NOMO-1 treated with DMSO at 0.1 percent for 48 hours (cell line): ENCODE data around the gene PPIH.
A peak's percentile ranks its signal among the peaks of the same experiment; 100 is the strongest.
"Not testable (repeated sequence)": the region's sequence is repeated elsewhere in the genome, so short reads cannot be mapped to it uniquely, and the experiment has no call there.

Experiments
- DNase-seq: peaks from one replicate; lab custom pipeline; 2025; ENCODE audit not compliant: unreplicated experiment; lab: John Stamatoyannopoulos, UW

PPIH gene

DNA sequence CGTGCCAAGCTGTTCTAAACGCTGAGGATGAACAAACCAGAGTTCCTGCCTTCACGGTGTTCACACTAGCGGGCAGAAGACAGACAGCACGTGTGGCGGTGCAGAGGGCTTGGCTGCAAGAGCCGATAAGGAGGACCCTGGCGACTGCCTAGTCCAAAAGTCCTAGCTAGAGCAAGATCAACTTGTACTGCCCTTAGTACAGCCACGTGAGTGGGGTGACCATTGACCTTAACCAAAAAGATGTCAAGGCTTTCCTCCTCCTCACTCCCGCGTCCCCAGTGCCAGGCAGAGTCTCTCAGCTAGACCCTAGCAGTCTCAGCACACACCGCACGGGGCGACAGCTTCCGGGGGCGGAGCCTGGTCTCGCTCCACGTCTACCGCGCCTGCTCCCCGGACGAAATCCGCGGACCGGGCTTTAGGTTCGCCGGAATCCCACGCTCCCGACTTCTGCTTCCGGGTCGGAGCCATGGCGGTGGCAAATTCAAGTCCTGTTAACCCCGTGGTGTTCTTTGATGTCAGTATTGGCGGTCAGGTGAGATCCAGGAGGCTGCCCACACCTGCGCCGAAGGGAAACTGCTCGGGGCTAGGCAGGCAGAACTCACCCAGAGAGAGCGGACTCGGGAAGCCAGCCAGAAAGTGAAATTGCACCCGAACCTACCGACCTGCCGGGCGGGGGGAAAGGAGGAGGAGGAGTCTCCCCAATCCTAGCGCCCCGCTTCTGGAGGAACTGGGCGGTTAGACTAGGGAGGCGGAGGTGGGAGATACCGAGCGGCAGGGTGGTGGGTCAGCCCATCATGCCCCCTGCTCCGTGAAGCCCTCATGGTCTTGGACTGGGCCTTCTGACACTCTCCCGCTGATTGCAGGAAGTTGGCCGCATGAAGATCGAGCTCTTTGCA lies at the start of gene PPIH:
TSS of gene PPIH (plus strand) at position 443 of the 896 bp plus-strand sequence. CDS start at position 467, 24 bp downstream.
- DNase-seq, result peak; percentile 93

DNA sequence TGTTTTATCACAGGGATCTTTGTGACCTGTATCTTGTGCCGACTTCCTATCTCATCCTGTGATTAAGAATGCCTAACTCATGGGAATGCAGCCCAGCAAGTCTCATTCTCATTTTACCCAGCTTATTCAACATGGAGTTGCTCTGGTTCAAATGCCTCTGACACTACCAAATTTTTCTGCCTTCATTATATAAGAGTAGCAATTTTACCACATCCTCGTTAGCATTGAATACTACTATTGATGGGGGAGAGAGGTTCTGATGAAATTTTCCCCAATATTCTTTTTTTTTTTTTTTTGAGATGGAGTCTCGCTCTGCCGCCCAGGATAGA lies 44.5 kb upstream of the PPIH start:
- no peak for DNase-seq

DNA sequence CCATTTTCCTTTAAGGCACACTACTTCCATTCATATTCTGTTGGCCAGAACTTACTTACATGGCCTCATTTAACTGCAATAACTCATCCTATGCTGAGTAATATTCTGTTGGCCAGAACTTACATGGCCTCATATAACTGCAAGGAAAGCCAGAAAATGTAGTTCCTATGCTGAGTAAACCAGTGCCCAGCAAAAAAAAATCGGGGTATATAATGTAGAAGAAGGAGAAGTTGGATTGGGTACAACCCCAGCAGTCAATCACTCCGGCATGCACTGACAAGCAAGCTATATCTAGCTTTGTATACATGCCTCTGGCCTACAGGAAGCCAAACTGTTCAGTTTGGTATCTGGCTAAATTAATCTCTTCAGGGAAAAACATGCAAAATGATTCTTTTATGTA lies 39.4 kb upstream of the PPIH start:
- no peak for DNase-seq

DNA sequence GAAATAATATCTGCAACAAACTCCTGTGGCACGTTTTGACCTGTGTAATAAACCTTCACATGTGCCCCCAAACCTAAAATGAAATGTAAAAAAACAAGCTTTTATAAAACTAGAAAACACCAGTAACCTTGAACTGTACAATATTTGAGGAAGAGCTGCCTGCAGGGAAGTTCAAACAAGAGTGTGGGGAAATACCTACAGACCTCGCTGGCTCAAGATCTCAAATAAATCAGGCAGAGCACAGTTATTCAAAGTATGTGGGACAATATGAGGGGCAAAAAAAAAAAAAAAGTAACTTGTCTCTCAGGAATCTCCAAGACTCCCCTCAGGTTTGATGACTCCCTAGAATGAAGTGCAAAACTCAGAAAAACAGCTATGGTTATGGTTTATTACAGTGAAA lies 37.9 kb upstream of the PPIH start:
- no peak for DNase-seq

DNA sequence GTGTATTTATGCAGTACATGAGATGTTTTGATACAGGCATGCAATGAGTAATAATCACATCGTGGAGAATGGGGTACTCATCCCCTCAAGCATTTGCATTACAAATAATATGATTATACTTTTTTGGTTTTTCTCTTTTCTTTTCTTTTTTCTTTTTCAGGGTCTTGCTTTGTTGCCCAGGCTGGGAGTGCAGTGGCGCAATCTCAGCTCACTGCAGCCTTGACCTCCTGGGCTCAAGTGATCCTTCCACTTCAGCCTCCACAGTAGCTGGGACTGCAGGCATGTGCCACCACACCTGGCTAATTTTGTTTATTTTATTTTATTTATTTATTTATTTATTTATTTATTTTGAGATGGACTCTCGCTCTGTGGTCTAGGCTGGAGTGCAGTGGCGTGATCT lies 37.0 kb upstream of the PPIH start:
- DNase-seq, result not testable (repeated sequence)

DNA sequence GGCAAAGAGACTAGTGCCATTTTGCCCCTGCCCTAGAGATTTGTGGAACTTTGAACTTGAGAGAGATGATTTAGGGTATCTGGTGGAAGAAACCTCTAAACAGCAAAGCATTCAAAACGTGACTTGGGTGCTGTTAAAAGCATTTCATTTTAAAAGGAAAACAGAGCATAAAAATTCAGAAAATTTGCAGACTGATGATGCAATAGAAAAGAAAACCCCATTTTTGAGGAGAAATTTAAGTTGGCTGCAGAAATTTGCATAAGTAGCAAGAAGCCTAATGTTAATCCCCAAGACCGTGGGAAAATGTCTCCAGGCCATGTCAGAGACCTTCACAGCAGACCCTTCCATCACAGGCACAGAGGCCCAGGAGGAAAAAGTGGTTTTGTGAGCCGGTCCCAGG lies 31.0 kb upstream of the PPIH start:
- not testable (repeated sequence) for DNase-seq

DNA sequence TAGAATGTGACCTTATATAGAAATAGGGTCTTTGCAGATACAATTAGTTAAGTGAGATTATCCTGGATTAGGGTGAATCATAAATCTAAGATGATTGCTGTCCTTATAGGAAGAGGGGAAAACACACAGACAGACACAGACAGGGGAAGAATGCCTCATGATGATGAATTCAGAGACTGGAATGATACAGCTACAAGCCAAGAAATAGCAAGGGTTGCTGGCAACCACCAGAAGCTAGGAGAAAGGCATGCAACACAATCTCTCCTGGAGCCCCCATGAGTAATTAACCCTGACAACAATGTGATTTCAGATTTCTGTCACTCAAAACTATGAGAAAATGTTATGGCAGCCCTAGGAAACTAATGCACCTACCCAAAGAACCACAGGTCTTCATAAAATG lies 19.1 kb upstream of the PPIH start:
- no peak for DNase-seq

DNA sequence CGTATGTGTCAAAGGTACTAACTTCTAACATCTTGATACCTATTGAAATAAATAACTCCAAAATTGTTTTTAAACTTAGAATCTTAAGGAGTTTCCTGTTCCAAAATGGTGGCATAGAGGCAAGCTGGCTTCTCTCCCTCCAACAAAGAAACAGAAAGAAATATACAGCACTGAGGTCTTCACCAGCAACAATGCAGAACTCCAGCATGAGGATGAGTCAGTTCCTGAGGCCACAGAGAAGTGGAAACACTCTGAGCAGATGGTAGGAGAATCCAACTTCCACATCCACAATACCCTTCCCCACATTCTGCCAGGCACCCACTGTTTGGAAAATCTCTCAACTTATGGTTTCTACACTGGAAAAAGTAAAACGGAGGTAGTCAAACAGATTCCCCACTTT lies 12.2 kb upstream of the PPIH start:
- no peak for DNase-seq

DNA sequence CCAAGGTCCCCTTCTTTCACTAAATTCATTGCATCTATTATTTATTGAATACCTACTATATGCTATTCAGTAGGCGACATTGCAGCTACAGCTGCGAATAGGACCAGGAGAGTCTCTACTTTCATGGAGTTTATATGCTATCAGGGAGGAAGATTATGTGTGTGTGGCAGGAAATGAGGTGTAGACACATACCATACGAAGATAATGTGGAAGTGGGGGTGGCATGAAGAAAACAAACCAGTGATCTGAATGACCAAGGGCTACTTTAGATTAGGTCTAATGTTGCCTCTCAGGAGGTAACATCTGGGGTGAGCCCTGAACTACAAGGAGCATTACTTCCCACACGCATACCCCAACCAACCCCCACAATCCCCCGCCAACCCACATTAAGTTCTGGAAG lies 1.0 kb upstream of the PPIH start:
- no peak for DNase-seq

DNA sequence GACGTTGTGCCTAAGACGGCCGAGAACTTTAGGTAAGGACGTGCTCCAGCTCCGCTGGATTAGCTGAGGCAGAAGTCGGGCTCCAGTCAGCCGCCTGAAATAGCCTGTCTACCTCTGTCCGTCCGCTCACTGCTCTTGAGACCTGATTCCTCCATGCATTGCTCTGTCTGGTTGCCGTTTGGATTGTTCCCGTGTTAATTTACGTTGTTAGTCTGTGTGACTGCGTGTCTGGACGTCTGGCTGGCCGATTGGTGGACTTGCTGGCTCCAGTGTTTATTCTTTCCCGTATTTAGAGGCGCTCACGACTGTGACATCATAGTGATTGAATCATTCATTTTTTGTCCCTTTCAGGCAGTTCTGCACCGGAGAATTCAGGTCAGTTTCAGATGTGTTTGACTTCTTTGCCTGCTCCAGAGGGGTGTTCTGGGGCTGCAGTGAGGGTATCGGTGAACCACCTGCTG lies 684 bp downstream of the PPIH start:
- no peak for DNase-seq

DNA sequence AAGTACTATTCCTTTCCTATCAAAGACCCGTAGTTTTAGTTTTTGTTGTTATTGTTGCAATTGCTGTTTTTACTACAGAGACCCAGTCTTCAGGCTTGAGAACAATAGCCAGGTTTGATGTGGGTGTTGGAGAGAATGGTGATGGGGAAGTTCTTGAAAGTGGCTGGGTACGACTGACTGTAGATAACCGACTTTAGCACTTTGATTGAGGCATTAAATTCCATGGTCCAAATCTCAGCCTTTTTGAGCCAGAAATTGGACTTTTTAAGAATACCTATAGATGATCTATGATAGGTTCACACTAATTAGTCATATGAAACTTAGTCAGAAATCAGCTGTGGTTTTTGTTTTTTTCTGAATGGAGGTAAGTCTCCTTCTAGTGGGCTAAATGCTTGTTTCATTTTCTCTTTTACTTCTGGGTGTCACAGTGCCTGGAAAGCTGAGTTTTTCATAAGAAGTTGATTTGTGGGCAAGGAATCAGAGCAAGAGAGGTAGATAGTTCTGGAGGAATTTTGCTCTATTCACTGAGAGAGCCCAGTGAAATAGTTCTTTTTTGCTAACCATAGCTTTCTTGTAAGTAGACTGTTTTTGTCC lies 2.8 kb downstream of the PPIH start:
- DNase-seq, result no peak

DNA sequence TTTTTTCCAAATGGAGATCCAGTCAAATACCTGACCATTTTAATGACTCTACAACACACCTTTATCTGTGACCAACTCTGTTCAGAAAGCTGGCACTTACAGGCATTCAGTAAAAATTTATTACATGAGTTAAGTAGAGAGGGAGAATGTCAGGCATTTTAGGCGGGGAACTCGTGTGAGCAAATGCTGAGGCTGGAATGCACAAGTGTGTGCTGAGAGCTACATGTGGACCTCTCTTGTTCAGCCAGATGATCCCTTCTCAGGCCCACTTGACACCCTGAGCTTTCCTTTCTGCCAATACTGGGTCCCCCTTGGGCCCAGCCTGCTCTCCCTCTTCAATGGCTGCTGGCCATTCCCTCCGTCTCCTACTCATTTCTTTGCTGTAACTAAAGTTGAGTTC lies 11.7 kb downstream of the PPIH start:
- no peak for DNase-seq

DNA sequence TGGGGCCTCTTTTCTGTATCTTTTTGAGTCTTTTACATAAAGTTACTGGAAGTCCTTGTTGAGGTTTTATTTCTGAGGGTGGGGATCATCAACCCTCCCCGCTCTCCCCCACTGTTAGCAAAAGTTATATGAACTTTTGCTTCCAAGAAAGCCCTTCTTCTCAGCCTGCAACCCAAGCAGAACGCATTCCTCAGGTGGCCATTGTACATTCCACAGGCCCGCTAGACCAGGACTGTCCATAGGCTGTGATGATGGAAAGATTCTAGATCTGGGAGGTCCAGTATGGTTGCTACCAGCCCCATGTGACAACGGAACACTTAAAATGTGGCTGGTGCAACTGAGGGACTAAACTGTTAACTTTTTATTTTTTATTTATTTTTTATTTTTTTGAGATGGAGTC lies 12.2 kb downstream of the PPIH start:
- DNase-seq, result no peak

DNA sequence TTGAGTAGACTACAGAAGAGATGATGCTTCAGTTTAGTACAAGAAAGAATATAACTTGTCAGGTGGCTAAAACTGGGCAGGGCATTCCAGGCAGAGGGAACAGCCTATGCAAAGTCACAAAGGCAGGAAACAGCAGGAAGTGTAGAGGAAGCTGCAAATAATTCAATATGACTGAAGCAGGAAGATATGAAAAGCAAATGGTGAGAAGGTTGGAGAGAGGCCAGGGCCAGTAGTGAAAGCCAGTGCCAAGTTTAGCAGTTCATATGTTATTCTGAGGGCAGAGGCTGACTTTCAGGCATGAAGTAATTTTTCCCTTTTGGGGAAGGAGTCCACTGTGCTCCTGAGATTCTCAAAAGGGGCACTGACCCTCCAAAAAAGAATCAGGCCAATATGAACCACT lies 16.0 kb downstream of the PPIH start:
- no peak for DNase-seq

DNA sequence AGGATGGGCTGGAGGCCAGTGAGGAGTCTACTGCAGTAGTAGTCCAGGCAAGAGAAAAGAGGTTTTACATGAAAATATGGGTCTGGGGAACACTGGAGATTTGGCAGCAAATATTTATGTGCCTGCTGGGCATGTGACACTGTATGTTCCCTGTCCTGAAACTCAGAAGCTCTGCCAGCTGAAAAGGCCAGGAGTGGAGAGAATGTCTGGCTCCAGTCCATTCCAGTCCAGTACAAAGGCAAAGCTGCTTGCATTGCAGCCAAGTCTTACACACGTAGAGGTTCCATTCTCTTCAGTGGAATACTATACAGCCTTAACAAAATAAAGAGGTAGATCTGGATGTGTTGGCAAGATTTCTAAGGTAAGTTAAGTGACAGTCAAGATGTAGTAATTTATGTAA lies 16.5 kb downstream of the PPIH start:
- no peak for DNase-seq

DNA sequence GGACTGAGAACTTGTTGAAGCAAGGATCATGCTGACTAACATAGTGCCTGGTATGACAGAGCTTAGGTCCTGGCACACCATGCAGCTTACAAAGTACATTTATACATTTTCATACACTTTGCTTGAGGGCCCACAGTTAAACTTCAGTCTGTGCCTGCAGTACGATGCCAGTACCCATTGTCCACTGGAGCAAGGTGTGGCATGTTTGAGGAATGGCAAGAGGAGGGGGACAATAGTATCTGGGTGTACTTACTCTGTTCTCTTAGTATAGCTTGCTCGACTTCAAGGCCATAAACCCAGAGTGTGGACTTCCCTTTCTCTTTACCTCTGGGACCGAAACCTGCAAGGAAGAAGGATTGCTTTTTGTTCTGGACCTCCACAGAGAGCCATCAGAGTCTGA lies 17.2 kb downstream of the PPIH start:
- DNase-seq, result no peak

DNA sequence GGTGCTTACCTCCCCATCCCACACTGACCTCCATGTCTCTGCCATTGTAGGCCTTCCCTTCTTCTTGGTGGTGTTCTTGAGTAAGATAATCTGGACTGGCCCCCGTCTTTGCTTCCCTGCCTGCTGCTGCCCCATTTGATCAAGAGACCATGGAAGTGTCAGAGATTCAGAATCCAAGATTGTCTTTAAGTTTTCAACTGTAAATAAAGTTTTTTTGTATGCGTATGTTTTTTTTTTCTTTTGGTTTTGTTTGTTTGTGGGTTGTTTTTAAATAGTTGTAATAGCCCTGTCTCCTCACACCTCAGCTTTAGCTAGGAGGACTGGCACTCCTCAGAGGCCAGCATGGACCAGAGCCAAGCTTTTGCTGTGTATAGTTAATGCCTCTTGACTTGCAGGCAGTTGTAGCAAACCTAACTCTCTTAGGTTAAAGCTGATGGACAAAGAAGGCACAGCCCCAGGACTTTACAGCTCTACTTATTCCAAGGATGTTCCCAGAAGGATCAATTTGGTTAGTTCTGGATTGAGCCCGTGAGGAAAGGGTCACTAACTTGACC lies 18.4 kb downstream of the PPIH start:
- DNase-seq, result no peak

DNA sequence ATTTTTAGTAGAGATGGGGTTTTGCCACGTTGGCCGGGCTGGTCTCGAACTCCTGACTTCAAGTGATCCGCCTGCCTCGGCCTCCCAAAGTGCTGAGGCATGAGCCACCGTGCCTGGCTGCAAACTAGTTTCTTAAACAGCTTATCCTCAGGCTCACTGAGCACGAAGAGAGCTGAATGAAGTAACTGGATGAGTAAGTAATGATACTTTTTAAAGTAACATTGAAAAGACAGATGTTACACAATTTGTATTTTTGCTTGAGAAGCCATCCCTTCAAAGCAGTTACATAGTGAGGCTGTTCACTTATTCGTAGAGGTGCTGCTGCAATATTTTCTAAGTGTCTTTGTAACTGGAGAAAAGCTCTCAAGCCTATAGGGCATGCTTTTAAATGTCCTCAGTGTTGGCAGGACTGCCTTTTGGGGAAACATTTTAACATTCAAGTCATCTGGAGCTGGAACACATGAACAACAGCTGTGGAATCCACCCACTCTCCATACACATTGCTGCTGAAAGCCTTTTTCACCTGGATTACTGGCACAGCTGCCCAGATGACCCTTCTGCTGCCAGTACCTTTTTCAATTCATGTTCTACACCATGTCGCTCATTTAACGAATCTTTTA lies 21.3 kb downstream of the PPIH start:
- no peak for DNase-seq

DNA sequence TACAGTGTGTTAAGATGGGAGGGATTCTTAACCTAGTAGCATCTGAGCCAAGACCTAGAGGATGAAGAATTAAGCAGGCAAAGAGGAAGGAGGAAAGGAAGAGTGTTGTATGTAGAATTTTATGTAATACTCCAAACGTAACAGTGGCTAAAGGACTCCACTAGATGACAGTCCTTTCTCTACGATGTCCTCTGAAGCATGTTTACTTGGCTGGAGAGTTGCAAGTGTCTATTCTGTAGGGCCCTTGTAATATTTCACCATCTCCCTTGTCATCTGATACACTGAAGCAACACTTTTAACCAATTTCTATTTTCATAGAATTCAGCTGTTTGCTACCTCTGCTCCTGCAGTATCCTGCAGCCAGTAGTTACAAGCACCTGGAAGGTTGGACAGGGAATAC lies 21.8 kb downstream of the PPIH start:
- no peak for DNase-seq

DNA sequence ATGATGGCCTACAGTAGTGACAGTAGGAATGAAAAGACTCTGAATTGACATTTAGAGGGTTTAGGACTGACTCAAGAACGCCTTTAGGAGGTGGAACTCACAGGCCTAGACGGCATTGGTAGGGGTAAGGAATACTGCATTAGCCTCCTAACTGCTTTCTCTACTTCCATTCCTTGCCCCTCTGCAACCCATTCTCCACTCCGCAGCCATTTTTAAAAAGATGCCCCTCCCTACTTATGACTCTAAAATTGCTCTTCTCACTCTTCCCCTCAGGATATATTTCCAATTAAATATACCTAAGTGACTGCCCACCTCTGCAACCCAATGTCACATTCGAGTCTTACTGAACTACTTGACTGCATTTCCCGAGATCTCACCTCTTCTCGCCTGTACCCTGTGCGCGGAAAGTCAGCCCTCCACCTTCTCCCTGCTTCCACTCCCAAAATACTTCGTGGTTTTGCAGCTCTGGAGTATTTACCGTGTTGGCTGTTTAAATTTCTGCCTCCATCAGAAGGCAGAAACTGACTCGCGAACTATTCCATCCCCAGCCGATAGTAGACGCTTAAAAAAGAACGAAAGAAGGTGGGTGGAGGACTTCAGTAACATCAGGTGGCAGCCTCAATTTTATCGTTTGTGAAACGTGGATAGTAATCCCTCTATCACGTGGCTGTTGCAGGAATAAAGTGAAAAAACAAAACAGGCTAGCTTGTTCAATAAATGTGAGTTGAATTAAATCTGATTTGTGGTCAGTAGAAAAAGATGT lies 22.9 kb downstream of the PPIH start:
- DNase-seq, result peak; percentile 32
